SK-N-SH (cell line): ENCODE measurements around the gene PARD3. TPM values are rescaled to one million over a fixed set of nuclear protein-coding genes. Genes with fewer than 3 reads are reported as not detected.

Experiments used
- CTCF ChIA-PET: fragments of 300-600, 350-600 bp; formaldehyde crosslinking; extraction: SDS; loops from one replicate; lab custom pipeline; 2021; lab: Yijun Ruan, JAX
- POLR2A ChIA-PET: fragments of 350-600 bp; sonication (Branson Sonifier 250); formaldehyde crosslinking; extraction: SDS; loops from one replicate; lab custom pipeline; 2020; ENCODE audit warnings: antibody characterized with exemption, inconsistent platforms; lab: Yijun Ruan, JAX
- DNase-seq: peaks from one replicate; pipeline ENCODE4 v3.0.0; 2012
- H2AFZ ChIP-seq: fragments of 200-600 bp; sonication (generic); 2 replicates; pipeline ENCODE4 v1.8.1; 2016; ENCODE audit warnings: antibody characterized with exemption, mild to moderate bottlenecking, low read depth
- H3F3A ChIP-seq: fragments of 200-600 bp; sonication (generic); replicated peaks from 2 replicates; pipeline ENCODE3; 2016; ENCODE audit warnings: antibody characterized with exemption, mild to moderate bottlenecking; ENCODE audit not compliant: insufficient read depth
- H3K27ac ChIP-seq, 2 experiments: fragments of 200-500 bp in 1 of 2; fragments of 200-600 bp in 1 of 2; sonication (Bioruptor generic) in 1 of 2; sonication (generic), shearing (Covaris generic) in 1 of 2; 2 replicates each; pipeline versions ENCODE4 v1.5.1 to v1.6.1; 2014 to 2016; ENCODE audit warnings: low read depth in 2 of 2, inconsistent platforms in 1 of 2, low read length in 1 of 2, mild to moderate bottlenecking in 1 of 2, mixed read lengths in 1 of 2
- H3K27me3 ChIP-seq: fragments of 200-600 bp; sonication (generic), shearing (Covaris generic); 2 replicates; pipeline ENCODE4 v1.6.1; 2016; ENCODE audit warnings: mixed run types; ENCODE audit not compliant: insufficient read depth
- H3K36me3 ChIP-seq, 2 experiments: fragments of 200-500 bp in 1 of 2; fragments of 200-600 bp in 1 of 2; sonication (Bioruptor generic) in 1 of 2; sonication (generic) in 1 of 2; replicated peaks in 1 of 2; 2 replicates each; pipeline versions ENCODE3 to v1.5.1; 2014 to 2016; ENCODE audit warnings: low read length in 1 of 2, mild to moderate bottlenecking in 1 of 2; ENCODE audit not compliant: insufficient read depth in 2 of 2, control insufficient read depth in 1 of 2
- H3K4me1 ChIP-seq, 2 experiments: fragments of 200-500 bp in 1 of 2; fragments of 200-600 bp in 1 of 2; sonication (Bioruptor generic) in 1 of 2; sonication (generic), shearing (Covaris generic) in 1 of 2; 2 replicates each; pipeline versions ENCODE4 v1.5.1 to v1.6.1; 2014 to 2016; ENCODE audit warnings: low read depth in 1 of 2, low read length in 1 of 2, mixed run types in 1 of 2; ENCODE audit not compliant: insufficient read depth in 2 of 2, control insufficient read depth in 1 of 2
- H3K4me2 ChIP-seq: fragments of 200-600 bp; sonication (generic), shearing (Covaris generic); 2 replicates; pipeline ENCODE4 v1.6.1; 2017; ENCODE audit warnings: mixed run types
- H3K4me3 ChIP-seq, 2 experiments: fragments of 200-500 bp in 1 of 2; fragments of 200-600 bp in 1 of 2; sonication (Bioruptor generic) in 1 of 2; sonication (generic), shearing (Covaris generic) in 1 of 2; 2 replicates each; pipeline versions ENCODE4 v1.5.1 to v1.8.1; 2014 to 2016; ENCODE audit warnings: low read depth in 2 of 2, inconsistent platforms in 1 of 2, low read length in 1 of 2, mild to moderate bottlenecking in 1 of 2, mixed read lengths in 1 of 2, moderate library complexity in 1 of 2
- H3K79me2 ChIP-seq: fragments of 200-600 bp; sonication (generic); 2 replicates; pipeline ENCODE4 v1.8.1; 2017; ENCODE audit warnings: mild to moderate bottlenecking; ENCODE audit not compliant: insufficient read depth
- H3K9ac ChIP-seq: fragments of 200-600 bp; sonication (generic); 2 replicates; pipeline ENCODE4 v1.6.1; 2017; ENCODE audit warnings: mixed run types
- H3K9me2 ChIP-seq: fragments of 200-600 bp; sonication (generic); 2 replicates; pipeline ENCODE4 v1.6.1; 2017; ENCODE audit warnings: mixed run types
- H3K9me3 ChIP-seq: fragments of 200-600 bp; sonication (generic); 2 replicates; pipeline ENCODE4 v1.6.1; 2017; ENCODE audit warnings: mixed run types, mild to moderate bottlenecking, moderate library complexity
- H4K20me1 ChIP-seq: fragments of 200-600 bp; sonication (generic); 2 replicates; pipeline ENCODE4 v1.6.1; 2017; ENCODE audit warnings: mild to moderate bottlenecking, mixed run types; ENCODE audit not compliant: insufficient read depth
- CHD2 ChIP-seq: fragments of 150-350 bp; IDR thresholded peaks from 2 replicates; pipeline ENCODE4 v1.6.1; 2018; ENCODE audit warnings: low read length; ENCODE audit not compliant: partially characterized antibody
- EP300 ChIP-seq, 2 experiments: IDR thresholded peaks; 2 replicates each; pipeline versions ENCODE4 v1.4.0 to v1.6.1; 2012; ENCODE audit warnings: borderline replicate concordance in 1 of 2, low read depth in 1 of 2, low read length in 1 of 2
- GATA2 ChIP-seq: sonication (generic); formaldehyde crosslinking; IDR thresholded peaks from 2 replicates; pipeline ENCODE4 v1.5.0; 2020; ENCODE audit warnings: mild to moderate bottlenecking, missing genetic modification reagents
- MXI1 ChIP-seq: IDR thresholded peaks from 2 replicates; pipeline ENCODE4 v1.6.1; 2012; ENCODE audit warnings: mild to moderate bottlenecking, low read depth, low read length, improper control_type of control experiment
- NFIC ChIP-seq: IDR thresholded peaks from 2 replicates; pipeline ENCODE4 v1.4.0; 2012; ENCODE audit warnings: borderline replicate concordance
- POLR2AphosphoS5 ChIP-seq: IDR thresholded peaks from 2 replicates; pipeline ENCODE4 v1.6.1; 2012; ENCODE audit warnings: low read depth, low read length
- RAD21 ChIP-seq: IDR thresholded peaks from 2 replicates; pipeline ENCODE4 v1.6.1; 2012; ENCODE audit warnings: mild to moderate bottlenecking, low read length
- REST ChIP-seq: IDR thresholded peaks from 2 replicates; pipeline ENCODE4 v1.6.1; 2012; ENCODE audit warnings: mild to moderate bottlenecking, low read depth, low read length, moderate library complexity
- SIN3A ChIP-seq: IDR thresholded peaks from 2 replicates; pipeline ENCODE4 v1.6.1; 2012; ENCODE audit warnings: low read depth, mild to moderate bottlenecking, low read length, moderate library complexity, borderline replicate concordance
- SMC3 ChIP-seq: IDR thresholded peaks from 2 replicates; pipeline ENCODE4 v1.6.1; 2012; ENCODE audit warnings: low read depth, low read length, improper control_type of control experiment
- TCF12 ChIP-seq: IDR thresholded peaks from 2 replicates; pipeline ENCODE4 v1.4.0; 2012
- YY1 ChIP-seq: IDR thresholded peaks from 2 replicates; pipeline ENCODE4 v1.4.0; 2012; ENCODE audit warnings: low read depth, mild to moderate bottlenecking
- WGBS: methylation state at CpG from one replicate; pipeline ENCODE4 v1.1.6; 2017; ENCODE audit warnings: low lambda C conversion rate; 5-methylcytosine and 5-hydroxymethylcytosine counted together
- polyA plus RNA-seq, 3 experiments: library from polyadenylated mRNA; depleted of rRNA; stranded (reverse); fragments of >200 nt; gene quantifications; 2 replicates each; pipeline ENCODE4 v1.2.3, GENCODE V29; 2012

The PARD3 gene
- polyA plus RNA-seq, 1 of the 3 experiments (the other 2 are of a cell fraction), result 29.4 TPM

DNA sequence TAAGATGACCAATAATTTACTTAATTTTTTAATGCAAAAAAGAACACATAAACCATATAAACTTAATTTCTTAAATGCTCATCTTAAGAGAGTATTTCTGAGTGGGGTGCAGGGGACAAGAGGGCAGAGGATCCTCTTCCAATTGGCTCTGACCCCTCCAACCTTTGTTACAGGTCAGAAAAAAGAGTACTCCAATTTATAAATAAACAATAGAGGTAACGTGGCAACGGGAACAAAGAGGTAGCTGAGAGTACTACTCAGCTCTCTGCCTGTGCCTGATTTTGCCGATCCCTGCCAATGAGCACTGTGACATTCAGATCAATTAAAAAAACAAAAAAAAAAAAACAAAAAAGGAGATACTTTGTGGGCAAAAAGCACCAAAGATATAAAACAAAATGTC, 307.9 kb downstream of the PARD3 start:
- CTCF ChIA-PET, result interaction anchor here (1.7 kb wide), 1 partner anchor 131 kb away, joined by 6 read pairs; no protein-coding TSS in a partner anchor
- Histone ChIP-seq H3K79me2 (peaks cover 5% of the 10 kb centered on the region; the same call in 1 of the 2 replicates), H3K27ac (no peak overlapping the region), H3K4me2 (no peak overlapping the region), H3K9ac (no peak overlapping the region)
- no peak for TF ChIP-seq NFIC
- TF ChIP-seq SIN3A, result no peak
- TF ChIP-seq, all 33 proteins: peak for 0
- POLR2A ChIA-PET, result no interaction called here
- H4K20me1 ChIP-seq, result no peaks in the 10 kb centered on the region
- H3K9me3 ChIP-seq, result no peaks in the 10 kb centered on the region
- WGBS, result 87% methylated on average over 3 of the region's 3 CpGs
- no peaks in the 10 kb centered on the region for H3K9me2 ChIP-seq
- no peak overlapping the region for H2AFZ ChIP-seq
- H3K36me3 ChIP-seq, result no peaks in the 10 kb centered on the region
- no peaks in the 10 kb centered on the region for H3F3A ChIP-seq
- H3K4me1 ChIP-seq, result 0 out of 4 replicates have a peak, but pooled peaks cover 0 to 4% of the 10 kb centered on the region in 2 experiments
- no peak for DNase-seq
- H3K4me3 ChIP-seq, result no peak overlapping the region
- H3K27me3 ChIP-seq, result no peaks in the 10 kb centered on the region

GRCh38 chr10:34506786-34507185, 308.3 kb downstream of the PARD3 start:
- no peaks in the 10 kb centered on the region for H3K36me3 ChIP-seq
- H3K9me2 ChIP-seq, result no peaks in the 10 kb centered on the region
- 0 out of 4 replicates have a peak, but pooled peaks cover 0 to 4% of the 10 kb centered on the region in 2 experiments for H3K4me1 ChIP-seq
- over 99% methylated on average over 5 of the region's 5 CpGs for WGBS
- peaks cover 5% of the 10 kb centered on the region; the same call in 1 of the 2 replicates for H3K79me2 ChIP-seq
- no peak overlapping the region for H3K27ac ChIP-seq
- H3K27me3 ChIP-seq, result no peaks in the 10 kb centered on the region
- H3F3A ChIP-seq, result no peaks in the 10 kb centered on the region
- H3K4me3 ChIP-seq, result no peak overlapping the region
- ChIA-PET POLR2A (no interaction called here), CTCF (interaction anchor here (1.7 kb wide), 1 partner anchor 132 kb away, joined by 6 read pairs; no protein-coding TSS in a partner anchor)
- no peaks in the 10 kb centered on the region for H4K20me1 ChIP-seq
- H3K9ac ChIP-seq, result no peak overlapping the region
- TF ChIP-seq SMC3 (no peak), POLR2AphosphoS5 (no peak), EP300 (IDR thresholded peaks at IDR 0.05; ENCODE audit: borderline replicate concordance in 1 of 2, low read depth in 1 of 2, low read length in 1 of 2) (no peak), TCF12 (no peak), RAD21 (no peak), GATA2 (CRISPR knock-in tag) (no peak), REST (no peak), CHD2 (no peak), MXI1 (no peak), YY1 (no peak), NFIC (no peak)
- H2AFZ ChIP-seq, result no peak overlapping the region
- DNase-seq, result no peak
- no peaks in the 10 kb centered on the region for H3K9me3 ChIP-seq
- H3K4me2 ChIP-seq, result no peak overlapping the region
